Neural crest cell (in vitro differentiated cells): ENCODE measurements around the gene BCKDHB. TPM values are rescaled to one million over a fixed set of nuclear protein-coding genes. Genes with fewer than 3 reads are reported as not detected.
A peak's percentile ranks its signal among the peaks of the same experiment; 100 is the strongest.

Experiments
- DNase-seq: peaks from one replicate; pipeline ENCODE4 v3.0.0; 2021; ENCODE audit warnings: low read depth, mixed read lengths, low spot score
- H3K27ac Mint-ChIP-seq: one replicate; pipeline ENCODE4 v1.8.0; 2021; ENCODE audit warnings: mild to moderate bottlenecking, mixed read lengths; ENCODE audit not compliant: unreplicated experiment
- H3K27me3 Mint-ChIP-seq: 2 replicates; pipeline ENCODE4 v1.8.0; 2021; ENCODE audit warnings: low read depth, mild to moderate bottlenecking, mixed read lengths
- H3K36me3 Mint-ChIP-seq: 2 replicates; pipeline ENCODE4 v1.8.0; 2021; ENCODE audit warnings: low read depth, mild to moderate bottlenecking, mixed read lengths
- H3K4me1 Mint-ChIP-seq: 2 replicates; pipeline ENCODE4 v1.8.0; 2021; ENCODE audit warnings: mixed read lengths
- H3K4me3 Mint-ChIP-seq: one replicate; pipeline ENCODE4 v1.8.0; 2021; ENCODE audit warnings: mild to moderate bottlenecking, mixed read lengths
- H3K9me3 Mint-ChIP-seq: 2 replicates; pipeline ENCODE4 v1.8.0; 2021; ENCODE audit warnings: mixed read lengths
- CTCF ChIP-seq: fragments of 200-600 bp; sonication (generic); conservative IDR thresholded peaks from 2 replicates; pipeline ENCODE4 v1.5.0; 2021; ENCODE audit warnings: antibody characterized with exemption, mild to moderate bottlenecking
- total RNA-seq: library from RNA; stranded (reverse); gene quantifications from 2 replicates; pipeline ENCODE4 v1.2.1, GENCODE V29; 2021

The BCKDHB gene
- total RNA-seq, 1 donor from 2014 or later = 27.0 TPM

DNA sequence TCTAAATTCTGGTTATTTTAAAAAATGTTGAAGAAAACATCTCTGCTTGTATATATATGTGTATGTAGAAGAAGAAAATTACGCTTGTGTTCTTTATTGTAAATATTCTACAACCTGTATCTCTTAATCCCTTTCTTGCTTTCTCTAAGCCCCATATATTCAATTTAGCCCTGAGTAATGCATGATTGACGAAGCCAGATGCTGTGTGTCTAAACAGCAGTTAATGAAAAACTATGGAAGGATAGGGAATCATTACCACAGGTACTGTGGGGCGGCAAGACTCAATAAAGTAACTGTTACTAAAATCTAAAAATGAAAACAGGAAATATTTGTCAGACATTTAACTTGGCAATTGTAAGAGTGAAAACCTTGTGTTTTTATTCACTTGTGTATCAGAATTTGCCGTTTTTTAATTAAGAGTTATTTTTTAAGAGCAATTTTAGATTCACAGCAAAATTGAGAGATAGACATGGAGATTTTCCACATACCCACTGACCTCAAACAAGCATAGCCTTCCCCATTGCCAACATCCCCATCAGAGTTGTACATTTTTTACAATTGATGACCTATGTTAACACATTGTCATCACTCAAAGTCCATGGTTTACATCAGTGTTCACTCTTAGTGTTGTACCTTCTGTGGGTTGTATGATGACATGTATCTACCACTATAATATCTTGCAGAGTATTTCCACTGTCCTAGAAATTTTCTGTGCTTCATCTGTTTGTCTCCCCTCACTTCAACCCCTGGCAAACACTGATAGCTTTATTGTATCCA, 76.7 kb downstream of the BCKDHB start:
- no peak for TF ChIP-seq CTCF
- Mint-ChIP-seq H3K36me3 (peaks cover 14% of the 10 kb centered on the region), H3K4me3 (no peak overlapping the region), H3K27me3 (no peaks in the 10 kb centered on the region), H3K9me3 (peaks cover 6% of the 10 kb centered on the region), H3K4me1 (no peaks in the 10 kb centered on the region), H3K27ac (no peak overlapping the region)
- DNase-seq = no peak

- Mint-ChIP-seq H3K36me3 (peaks cover 14% of the 10 kb centered on the region), H3K9me3 (peaks cover 6% of the 10 kb centered on the region), H3K4me3 (no peak overlapping the region), H3K4me1 (no peaks in the 10 kb centered on the region), H3K27ac (peak overlapping the region; percentile 50), H3K27me3 (no peaks in the 10 kb centered on the region)
- no peak for DNase-seq
- TF ChIP-seq CTCF = no peak
Observed at GRCh38 chr6:80185492-80185891, 79.0 kb downstream of the BCKDHB start.

GRCh38 chr6:80186082-80186481, 79.6 kb downstream of the BCKDHB start:
- peaks cover 6% of the 10 kb centered on the region for H3K9me3 Mint-ChIP-seq
- no peak for DNase-seq
- TF ChIP-seq CTCF = no peak
- H3K27me3 Mint-ChIP-seq = no peaks in the 10 kb centered on the region
- H3K36me3 Mint-ChIP-seq = peaks cover 14% of the 10 kb centered on the region
- no peaks in the 10 kb centered on the region for H3K4me1 Mint-ChIP-seq
- no peak overlapping the region for H3K27ac Mint-ChIP-seq
- H3K4me3 Mint-ChIP-seq = no peak overlapping the region

DNA sequence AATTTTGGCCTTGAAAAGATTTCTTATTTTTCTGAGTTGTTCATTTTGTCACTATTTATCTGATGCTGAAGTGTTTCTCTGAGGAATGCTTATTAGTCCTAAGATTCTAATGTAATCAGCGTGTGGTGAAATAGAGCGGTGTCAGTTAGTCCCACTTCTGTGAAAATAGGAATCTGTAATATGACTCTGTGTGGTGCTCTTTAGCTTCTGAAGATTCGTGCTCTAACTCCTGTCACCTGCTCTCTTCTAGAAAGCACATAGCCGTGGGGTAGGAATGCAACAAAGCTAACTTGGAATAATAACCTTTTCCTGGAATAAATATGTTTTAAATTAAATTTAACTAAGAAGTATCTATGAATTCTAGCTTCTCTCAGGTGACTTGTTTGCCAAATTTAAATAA, 90.4 kb downstream of the BCKDHB start:
- H3K27me3 Mint-ChIP-seq = no peaks in the 10 kb centered on the region
- H3K4me3 Mint-ChIP-seq = no peak overlapping the region
- H3K9me3 Mint-ChIP-seq = no peaks in the 10 kb centered on the region
- no peaks in the 10 kb centered on the region for H3K36me3 Mint-ChIP-seq
- TF ChIP-seq CTCF = no peak
- peaks cover 9% of the 10 kb centered on the region for H3K4me1 Mint-ChIP-seq
- H3K27ac Mint-ChIP-seq = no peak overlapping the region
- no peak for DNase-seq

- no peak for DNase-seq
- Mint-ChIP-seq H3K27ac (no peak overlapping the region), H3K9me3 (no peaks in the 10 kb centered on the region), H3K4me3 (no peak overlapping the region), H3K27me3 (no peaks in the 10 kb centered on the region), H3K4me1 (peaks cover 9% of the 10 kb centered on the region), H3K36me3 (no peaks in the 10 kb centered on the region)
- TF ChIP-seq CTCF = no peak
Observed at GRCh38 chr6:80197474-80197873, 91.0 kb downstream of the BCKDHB start.
